Neural progenitor cell (in vitro differentiated cells): ENCODE measurements around the gene MPZ.

Experiments used
- EZH2 ChIP-seq: fragments of 200-600 bp; sonication (generic); IDR thresholded peaks from 2 replicates; pipeline ENCODE4 v1.6.1; 2017; ENCODE audit warnings: antibody characterized with exemption, mild to moderate bottlenecking, moderate library complexity
- EZH2phosphoT487 ChIP-seq: fragments of 200-600 bp; sonication (generic); IDR thresholded peaks from 2 replicates; pipeline ENCODE4 v1.6.1; 2017; ENCODE audit warnings: antibody characterized with exemption
- TF ChIP-seq, protein P1 (sequence below): fragments of 200-600 bp; sonication (generic); IDR thresholded peaks from 2 replicates; pipeline ENCODE4 v1.5.1; 2017; ENCODE audit warnings: antibody characterized with exemption, mild to moderate bottlenecking

GRCh38 chr1:161282991-161283390, 26.8 kb downstream of the MPZ start:
- TF ChIP-seq, protein P1, sequence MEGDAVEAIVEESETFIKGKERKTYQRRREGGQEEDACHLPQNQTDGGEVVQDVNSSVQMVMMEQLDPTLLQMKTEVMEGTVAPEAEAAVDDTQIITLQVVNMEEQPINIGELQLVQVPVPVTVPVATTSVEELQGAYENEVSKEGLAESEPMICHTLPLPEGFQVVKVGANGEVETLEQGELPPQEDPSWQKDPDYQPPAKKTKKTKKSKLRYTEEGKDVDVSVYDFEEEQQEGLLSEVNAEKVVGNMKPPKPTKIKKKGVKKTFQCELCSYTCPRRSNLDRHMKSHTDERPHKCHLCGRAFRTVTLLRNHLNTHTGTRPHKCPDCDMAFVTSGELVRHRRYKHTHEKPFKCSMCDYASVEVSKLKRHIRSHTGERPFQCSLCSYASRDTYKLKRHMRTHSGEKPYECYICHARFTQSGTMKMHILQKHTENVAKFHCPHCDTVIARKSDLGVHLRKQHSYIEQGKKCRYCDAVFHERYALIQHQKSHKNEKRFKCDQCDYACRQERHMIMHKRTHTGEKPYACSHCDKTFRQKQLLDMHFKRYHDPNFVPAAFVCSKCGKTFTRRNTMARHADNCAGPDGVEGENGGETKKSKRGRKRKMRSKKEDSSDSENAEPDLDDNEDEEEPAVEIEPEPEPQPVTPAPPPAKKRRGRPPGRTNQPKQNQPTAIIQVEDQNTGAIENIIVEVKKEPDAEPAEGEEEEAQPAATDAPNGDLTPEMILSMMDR, result no peak
- TF ChIP-seq EZH2phosphoT487 (no peak), EZH2 (no peak)
